Fibroblast of the aortic adventitia (primary cell): ENCODE results near the gene MAP4K2. TPM values are rescaled to one million over a fixed set of nuclear protein-coding genes. Genes with fewer than 3 reads are reported as not detected.

Experiments used
- DNase-seq: peaks from one replicate; pipeline ENCODE4 v3.0.0-alpha.2; 2010; ENCODE audit warnings: low read depth
- H3K4me3 ChIP-seq: 2 replicates; pipeline ENCODE4 v1.5.1; 2011; ENCODE audit warnings: low read depth, mild to moderate bottlenecking, control low read depth, low read length, moderate library complexity
- total RNA-seq: library from RNA; depleted of rRNA; stranded (reverse); fragments of >200 nt; gene quantifications from 2 replicates; pipeline ENCODE4 v1.2.3, GENCODE V29; 2012; ENCODE audit warnings: low replicate concordance
- TF ChIP-seq, protein P1 (sequence below): IDR thresholded peaks from 2 replicates; pipeline ENCODE4 v1.5.1; 2011; ENCODE audit warnings: mild to moderate bottlenecking, low read length, control low read depth, inconsistent platforms; ENCODE audit not compliant: insufficient read depth

Gene MAP4K2
- total RNA-seq, 1 donor, result 9.6 TPM

DNA sequence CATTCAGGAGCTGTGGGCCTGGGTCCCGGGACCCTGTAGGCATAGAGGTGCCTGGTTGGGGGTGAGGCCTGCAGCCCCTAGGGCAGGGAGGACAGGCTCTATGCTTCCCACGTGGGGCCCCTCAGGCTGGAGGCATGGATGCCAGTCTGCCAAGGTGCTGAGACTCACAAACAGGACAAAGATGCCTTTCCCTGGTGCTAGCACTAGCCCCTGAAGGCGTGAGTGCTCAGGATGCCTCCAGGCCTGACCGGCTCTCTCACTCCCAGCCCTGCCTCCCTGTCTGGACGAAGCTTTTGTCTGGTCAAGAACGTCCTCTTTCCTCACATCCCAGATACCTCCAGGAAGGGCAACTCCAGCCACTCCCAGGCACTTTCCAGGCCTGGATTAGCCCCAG, 39.3 kb upstream of the MAP4K2 start:
- no peak overlapping the region for H3K4me3 ChIP-seq
- TF ChIP-seq, protein P1, sequence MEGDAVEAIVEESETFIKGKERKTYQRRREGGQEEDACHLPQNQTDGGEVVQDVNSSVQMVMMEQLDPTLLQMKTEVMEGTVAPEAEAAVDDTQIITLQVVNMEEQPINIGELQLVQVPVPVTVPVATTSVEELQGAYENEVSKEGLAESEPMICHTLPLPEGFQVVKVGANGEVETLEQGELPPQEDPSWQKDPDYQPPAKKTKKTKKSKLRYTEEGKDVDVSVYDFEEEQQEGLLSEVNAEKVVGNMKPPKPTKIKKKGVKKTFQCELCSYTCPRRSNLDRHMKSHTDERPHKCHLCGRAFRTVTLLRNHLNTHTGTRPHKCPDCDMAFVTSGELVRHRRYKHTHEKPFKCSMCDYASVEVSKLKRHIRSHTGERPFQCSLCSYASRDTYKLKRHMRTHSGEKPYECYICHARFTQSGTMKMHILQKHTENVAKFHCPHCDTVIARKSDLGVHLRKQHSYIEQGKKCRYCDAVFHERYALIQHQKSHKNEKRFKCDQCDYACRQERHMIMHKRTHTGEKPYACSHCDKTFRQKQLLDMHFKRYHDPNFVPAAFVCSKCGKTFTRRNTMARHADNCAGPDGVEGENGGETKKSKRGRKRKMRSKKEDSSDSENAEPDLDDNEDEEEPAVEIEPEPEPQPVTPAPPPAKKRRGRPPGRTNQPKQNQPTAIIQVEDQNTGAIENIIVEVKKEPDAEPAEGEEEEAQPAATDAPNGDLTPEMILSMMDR, result no peak
- no peak for DNase-seq

DNA sequence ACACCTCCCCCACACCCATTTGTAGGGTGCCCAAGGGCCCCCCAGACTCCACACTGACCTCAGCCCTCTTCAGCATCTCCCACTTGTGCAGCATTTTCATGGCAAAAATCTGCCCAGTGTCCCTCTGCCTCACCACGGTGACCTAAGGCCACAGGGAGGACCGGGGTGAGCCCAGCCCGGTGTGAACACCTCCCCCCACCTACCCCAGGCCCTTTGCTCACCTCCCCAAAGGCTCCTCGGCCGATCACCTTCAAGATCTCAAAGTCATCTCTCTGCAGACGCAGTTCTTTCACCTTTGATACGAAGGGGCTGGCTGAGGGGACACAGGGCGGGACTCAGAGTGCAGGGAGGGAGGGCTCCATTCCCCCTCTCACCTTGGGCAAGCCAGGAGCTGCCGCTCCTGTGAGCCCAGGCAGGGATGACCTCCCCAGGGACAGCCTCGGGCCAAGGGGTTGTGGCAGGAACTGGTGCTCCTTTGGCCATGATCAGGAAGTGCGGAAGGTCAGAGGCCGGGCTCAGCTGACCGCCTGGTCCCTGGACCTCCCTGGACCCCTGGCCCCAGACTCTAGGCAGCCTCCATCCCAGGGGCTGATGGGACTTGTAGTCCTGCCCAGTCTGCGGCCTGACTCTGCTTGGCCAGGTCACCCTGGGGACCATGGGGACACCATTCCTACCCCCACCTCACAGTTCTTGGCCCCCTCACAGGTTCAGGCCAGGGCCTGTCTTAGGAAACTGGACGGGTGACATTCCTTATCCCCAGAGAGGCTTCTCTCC, 38.8 kb upstream of the MAP4K2 start:
- TF ChIP-seq, protein P1, result no peak
- no peak overlapping the region for H3K4me3 ChIP-seq
- DNase-seq, result no peak

- no peak overlapping the region for H3K4me3 ChIP-seq
- TF ChIP-seq, protein P1, result no peak
- no peak for DNase-seq
Observed at GRCh38 chr11:64839887-64840782, 37.1 kb upstream of the MAP4K2 start.

DNA sequence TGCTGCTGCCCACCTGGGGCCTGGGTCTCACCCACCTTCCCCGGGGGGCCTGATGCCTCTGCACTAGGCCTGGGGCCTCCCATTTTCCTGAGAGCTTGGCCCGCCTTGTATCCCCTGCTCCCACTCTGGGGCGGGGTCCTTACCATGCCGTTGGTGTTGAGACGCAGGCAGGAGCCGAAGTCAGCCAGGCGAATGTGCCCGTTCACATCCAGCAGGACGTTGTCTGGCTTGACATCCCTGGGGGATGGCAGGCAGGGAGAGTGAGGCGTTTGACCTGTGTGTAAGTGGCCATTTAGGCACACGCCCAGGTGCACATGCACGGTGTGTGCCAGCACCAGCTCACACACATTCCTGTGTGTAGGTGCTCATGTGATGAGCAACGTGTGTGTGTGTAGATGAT, 36.3 kb upstream of the MAP4K2 start:
- TF ChIP-seq, protein P1, result no peak
- no peak for DNase-seq
- no peak overlapping the region for H3K4me3 ChIP-seq

DNA sequence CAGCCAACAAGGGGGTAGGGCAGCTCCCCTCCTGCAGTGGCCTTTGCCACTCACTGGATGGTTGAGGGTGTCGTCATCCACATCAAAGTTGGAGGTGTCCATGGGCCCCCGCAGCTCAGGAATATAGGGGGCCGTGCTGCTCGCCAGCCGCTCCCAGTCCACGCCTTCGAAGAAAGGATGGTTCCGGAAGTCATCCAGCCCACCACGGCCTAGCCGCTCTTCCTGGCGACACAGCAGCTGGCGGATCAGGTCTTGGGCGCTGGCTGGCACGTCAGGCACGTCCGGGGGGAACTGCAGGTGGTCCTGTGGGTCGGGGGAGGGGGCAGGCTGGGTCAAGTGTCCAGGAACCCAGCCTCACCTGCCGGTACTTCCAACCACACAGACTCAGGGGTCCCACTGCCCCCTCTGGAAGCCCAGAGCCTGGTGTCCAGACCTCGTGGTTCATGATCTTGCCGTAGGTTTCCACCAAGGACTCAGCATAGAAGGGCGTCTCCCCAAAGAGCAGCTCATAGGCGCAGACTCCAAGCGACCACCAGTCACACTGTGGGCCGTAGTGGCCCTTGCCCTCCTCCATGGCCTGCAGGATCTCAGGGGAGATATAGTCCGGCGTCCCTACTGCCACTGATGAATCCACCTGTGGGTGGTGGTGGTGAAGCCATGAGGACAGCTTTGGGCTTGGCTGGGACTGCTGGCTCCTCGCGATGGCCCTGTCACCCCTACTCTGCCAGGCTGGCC, 35.8 kb upstream of the MAP4K2 start:
- no peak overlapping the region for H3K4me3 ChIP-seq
- TF ChIP-seq, protein P1, result no peak
- DNase-seq, result no peak

DNA sequence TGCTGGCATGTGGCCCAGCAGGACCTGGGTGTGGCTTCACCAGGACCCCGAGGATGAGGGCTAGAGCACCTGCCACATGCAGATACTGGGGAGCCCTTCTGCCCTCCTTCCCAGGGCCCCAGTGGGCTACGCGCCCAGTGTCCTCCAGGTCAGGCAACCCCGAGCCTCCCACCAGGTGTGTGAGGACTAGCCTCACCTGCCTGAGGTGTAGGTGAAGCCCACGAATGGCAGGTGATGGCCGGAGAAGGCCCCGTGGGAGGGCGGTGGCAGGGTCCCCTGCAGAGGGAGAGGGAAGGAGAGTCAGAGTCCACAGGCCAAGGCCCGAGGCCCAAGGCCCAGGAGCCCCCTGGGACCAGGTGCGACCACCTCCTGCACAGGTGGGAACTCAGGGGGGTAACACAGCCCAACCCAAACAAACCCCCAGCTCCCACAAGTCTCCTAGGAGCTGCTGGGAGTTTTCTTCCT, 34.9 kb upstream of the MAP4K2 start:
- TF ChIP-seq, protein P1, result no peak
- DNase-seq, result no peak
- no peak overlapping the region for H3K4me3 ChIP-seq
